Mononuclear cell (primary cell): Measurements from ENCODE around the gene CXCL9. TPM values are rescaled to one million over a fixed set of nuclear protein-coding genes. Genes with fewer than 3 reads are reported as not detected.

Experiments
- H3K27me3 ChIP-seq: 2 replicates; pipeline ENCODE4 v1.6.0; 2011; ENCODE audit warnings: low read length, control low read depth; ENCODE audit not compliant: insufficient read depth
- H3K4me1 ChIP-seq: 2 replicates; pipeline ENCODE4 v1.5.1; 2011; ENCODE audit warnings: mild to moderate bottlenecking, low read length, control low read depth; ENCODE audit not compliant: insufficient read depth
- H3K4me3 ChIP-seq: 2 replicates; pipeline ENCODE4 v1.5.1; 2011; ENCODE audit warnings: mild to moderate bottlenecking, low read length, moderate library complexity
- H3K9me3 ChIP-seq: 2 replicates; pipeline ENCODE4 v1.5.1; 2011; ENCODE audit warnings: low read depth, mild to moderate bottlenecking, control low read depth, low read length
- total RNA-seq: library from RNA; depleted of rRNA; stranded (reverse); fragments of >200 nt; gene quantifications from one replicate; pipeline ENCODE4 v1.2.3, GENCODE V29; 2012

CXCL9 gene
- total RNA-seq, 1 donor, result 0.52 TPM

- H3K4me3 ChIP-seq, result no peak overlapping the region
- H3K4me1 ChIP-seq, result no peaks in the 10 kb centered on the region
- no peaks in the 10 kb centered on the region for H3K9me3 ChIP-seq
- H3K27me3 ChIP-seq, result no peaks in the 10 kb centered on the region
These were observed 53.8 kb downstream of the CXCL9 start for GRCh38 chr4:75953509-75953908.

Other genes with a start within 250 kb of the CXCL9 start
- 0.63 TPM for gene PPEF2, start 105.1 kb downstream of the CXCL9 start, total RNA-seq
- 115 TPM for gene NAAA, start 66.5 kb downstream of the CXCL9 start, total RNA-seq
- gene SDAD1, start 16.6 kb downstream of the CXCL9 start, total RNA-seq, result 35.2 TPM
- gene CXCL10, start 16.0 kb upstream of the CXCL9 start, total RNA-seq, result 0.42 TPM
- gene CXCL11, start 28.6 kb upstream of the CXCL9 start, total RNA-seq, result 0.10 TPM
- not detected for gene ART3, start 67.2 kb upstream of the CXCL9 start, total RNA-seq
- gene NUP54, start 140.9 kb upstream of the CXCL9 start, total RNA-seq, result 82.9 TPM
- 35.3 TPM for gene SCARB2, start 206.3 kb upstream of the CXCL9 start, total RNA-seq
- 0.21 TPM for gene FAM47E, start 244.2 kb upstream of the CXCL9 start, total RNA-seq